Endothelial cell (in vitro differentiated cells): ENCODE data around the gene PLCD1. TPM values are rescaled to one million over a fixed set of nuclear protein-coding genes. Genes with fewer than 3 reads are reported as not detected.

Experiments
- DNase-seq: peaks from one replicate; pipeline ENCODE4 v3.0.0; 2021; ENCODE audit warnings: low spot score
- H3K27ac Mint-ChIP-seq: one replicate; pipeline ENCODE4 v1.8.0; 2021; ENCODE audit warnings: mixed read lengths, inconsistent platforms; ENCODE audit not compliant: unreplicated experiment
- H3K27me3 Mint-ChIP-seq: one replicate; pipeline ENCODE4 v1.8.0; 2021; ENCODE audit warnings: mild to moderate bottlenecking, moderate library complexity, mixed read lengths, inconsistent platforms; ENCODE audit not compliant: unreplicated experiment
- H3K36me3 Mint-ChIP-seq: one replicate; pipeline ENCODE4 v1.8.0; 2021; ENCODE audit warnings: mild to moderate bottlenecking, low read depth, mixed read lengths, inconsistent platforms; ENCODE audit not compliant: unreplicated experiment
- H3K4me1 Mint-ChIP-seq: one replicate; pipeline ENCODE4 v1.8.0; 2021; ENCODE audit warnings: mild to moderate bottlenecking, mixed read lengths, inconsistent platforms; ENCODE audit not compliant: unreplicated experiment
- H3K4me3 Mint-ChIP-seq: one replicate; pipeline ENCODE4 v1.8.0; 2021; ENCODE audit warnings: mild to moderate bottlenecking, mixed read lengths, inconsistent platforms; ENCODE audit not compliant: unreplicated experiment
- H3K9me3 Mint-ChIP-seq: one replicate; pipeline ENCODE4 v1.8.0; 2021; ENCODE audit warnings: mixed read lengths, inconsistent platforms; ENCODE audit not compliant: unreplicated experiment
- CTCF ChIP-seq: fragments of 200-600 bp; sonication (generic); IDR thresholded peaks from one replicate; pipeline ENCODE4 v1.5.0; 2021; ENCODE audit warnings: antibody characterized with exemption; ENCODE audit not compliant: unreplicated experiment
- total RNA-seq: library from RNA; stranded (reverse); fragmentation: NEBNext Ultra II Directional; extraction: Animal tissue kit (Norgen Biotek cat#: 25700); gene quantifications from one replicate; pipeline ENCODE4 v1.2.1, GENCODE V29; 2021; ENCODE audit not compliant: unreplicated experiment

PLCD1 gene
- total RNA-seq, 1 donor from 2014 or later, result 22.4 TPM

GRCh38 chr3:38008191-38008701 is 21.2 kb downstream of the PLCD1 start:
- Mint-ChIP-seq H3K4me1 (peaks cover 12% of the 10 kb centered on the region), H3K9me3 (no peaks in the 10 kb centered on the region), H3K27ac (no peak overlapping the region), H3K27me3 (peaks cover 15% of the 10 kb centered on the region), H3K36me3 (peaks cover 30% of the 10 kb centered on the region), H3K4me3 (no peak overlapping the region)
- no peak for TF ChIP-seq CTCF
- DNase-seq, result no peak

DNA sequence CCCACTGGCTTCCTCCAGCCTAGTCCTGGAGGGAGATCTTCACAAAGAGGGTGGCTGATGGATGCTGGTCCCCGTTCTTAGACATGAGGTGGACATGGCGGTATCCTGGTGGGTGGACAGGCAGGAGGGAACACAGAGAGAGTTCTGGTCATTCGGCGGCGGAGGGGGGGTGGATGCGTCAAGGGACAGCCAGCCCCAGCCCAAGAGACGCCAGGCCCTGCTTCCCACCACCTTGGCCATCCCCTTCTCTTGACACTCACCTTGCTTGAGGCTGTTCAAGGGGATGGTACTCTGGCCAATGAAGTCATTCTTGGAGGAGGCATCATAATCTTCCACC is 21.7 kb downstream of the PLCD1 start:
- no peak for TF ChIP-seq CTCF
- H3K27ac Mint-ChIP-seq, result no peak overlapping the region
- H3K9me3 Mint-ChIP-seq, result no peaks in the 10 kb centered on the region
- peaks cover 15% of the 10 kb centered on the region for H3K4me1 Mint-ChIP-seq
- no peak for DNase-seq
- H3K4me3 Mint-ChIP-seq, result no peak overlapping the region
- peaks cover 15% of the 10 kb centered on the region for H3K27me3 Mint-ChIP-seq
- peaks cover 30% of the 10 kb centered on the region for H3K36me3 Mint-ChIP-seq

DNA sequence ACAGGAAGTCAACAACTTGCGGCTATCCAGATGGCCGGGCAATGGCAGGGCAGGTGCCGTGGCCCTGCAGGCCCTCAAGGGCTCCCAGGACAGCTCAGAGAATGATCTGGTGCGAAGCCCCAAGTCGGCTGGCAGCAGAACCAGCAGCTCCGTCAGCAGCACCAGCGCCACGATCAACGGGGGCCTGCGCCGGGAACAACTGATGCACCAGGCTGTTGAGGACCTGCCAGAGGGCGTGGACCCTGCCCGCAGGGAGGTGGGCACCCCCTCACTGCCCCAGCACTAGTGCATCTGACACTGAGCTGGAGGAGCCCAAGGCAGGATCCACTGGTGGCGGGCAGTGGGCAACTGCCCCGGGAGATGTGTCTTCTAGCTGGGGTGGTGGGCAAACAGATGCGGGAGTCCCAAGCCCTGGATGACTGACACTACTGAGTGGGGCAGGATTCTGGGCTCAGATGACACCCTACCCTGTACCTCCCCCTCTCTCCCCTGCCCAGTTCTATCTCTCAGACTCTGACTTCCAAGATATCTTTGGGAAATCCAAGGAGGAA is 22.9 kb downstream of the PLCD1 start:
- Mint-ChIP-seq H3K9me3 (no peaks in the 10 kb centered on the region), H3K4me3 (no peak overlapping the region), H3K27ac (no peak overlapping the region), H3K36me3 (peaks cover 28% of the 10 kb centered on the region), H3K4me1 (peaks cover 9% of the 10 kb centered on the region), H3K27me3 (peaks cover 17% of the 10 kb centered on the region)
- no peak for TF ChIP-seq CTCF
- no peak for DNase-seq

- Mint-ChIP-seq H3K9me3 (no peaks in the 10 kb centered on the region), H3K36me3 (peaks cover 24% of the 10 kb centered on the region), H3K27me3 (peaks cover 17% of the 10 kb centered on the region), H3K4me3 (no peak overlapping the region), H3K27ac (no peak overlapping the region), H3K4me1 (peaks cover 6% of the 10 kb centered on the region)
- no peak for DNase-seq
- TF ChIP-seq CTCF, result no peak
Observed at GRCh38 chr3:38006031-38006430, 23.4 kb downstream of the PLCD1 start.

DNA sequence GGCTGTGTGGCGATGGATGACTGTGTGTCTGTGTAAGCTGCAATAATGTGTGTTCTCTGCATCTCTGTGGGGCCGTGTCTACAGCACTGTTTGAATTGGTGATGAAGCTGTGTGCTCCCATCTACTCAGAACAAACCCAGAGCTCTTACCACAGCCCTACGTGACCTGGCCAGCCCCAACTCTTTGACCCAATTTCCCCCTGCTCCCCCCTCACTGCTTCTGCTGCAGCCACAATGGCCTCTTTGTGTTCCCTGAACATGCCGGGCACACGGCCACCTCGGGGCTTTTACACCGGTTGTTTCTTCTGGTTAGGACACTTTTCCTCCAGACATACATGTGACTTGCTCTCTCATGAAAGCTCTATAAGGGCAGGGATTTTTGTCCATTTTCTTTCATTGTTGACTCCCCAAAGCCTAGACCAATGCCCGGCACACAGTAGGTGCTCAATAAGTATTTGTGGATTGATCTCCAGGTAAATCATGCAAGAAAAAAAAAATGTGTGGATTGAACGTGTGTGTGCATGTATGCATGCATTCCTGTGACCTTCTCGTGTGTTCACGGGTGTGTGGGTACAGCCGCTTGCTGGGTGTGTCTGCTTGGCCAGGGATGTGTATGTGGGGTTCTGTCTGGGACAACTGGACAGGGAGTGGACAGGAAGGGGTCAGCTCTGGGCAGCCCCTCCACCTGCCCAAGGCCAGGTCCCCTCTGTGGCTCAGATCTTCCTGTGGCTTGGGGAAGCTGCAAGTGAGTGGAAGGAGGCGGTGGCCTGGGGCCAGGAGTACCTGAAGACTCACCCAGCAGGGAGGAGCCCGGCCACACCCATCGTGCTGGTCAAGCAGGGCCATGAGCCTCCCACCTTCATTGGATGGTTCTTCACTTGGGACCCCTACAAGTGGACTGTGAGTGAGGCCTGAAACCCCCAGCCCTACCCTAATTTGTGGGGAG is 24.1 kb downstream of the PLCD1 start:
- Mint-ChIP-seq H3K27ac (peak overlapping the region; percentile 57), H3K4me1 (peaks cover 10% of the 10 kb centered on the region), H3K27me3 (peaks cover 16% of the 10 kb centered on the region), H3K4me3 (peak overlapping the region; percentile 56), H3K9me3 (no peaks in the 10 kb centered on the region), H3K36me3 (peaks cover 24% of the 10 kb centered on the region)
- no peak for TF ChIP-seq CTCF
- DNase-seq, result no peak
